SK-N-SH (cell line): ENCODE results near the gene SDHAF3. TPM values are rescaled to one million over a fixed set of nuclear protein-coding genes. Genes with fewer than 3 reads are reported as not detected.

Experiments used
- CTCF ChIA-PET: fragments of 300-600, 350-600 bp; formaldehyde crosslinking; extraction: SDS; loops from one replicate; lab custom pipeline; 2021; lab: Yijun Ruan, JAX
- POLR2A ChIA-PET: fragments of 350-600 bp; sonication (Branson Sonifier 250); formaldehyde crosslinking; extraction: SDS; loops from one replicate; lab custom pipeline; 2020; ENCODE audit warnings: antibody characterized with exemption, inconsistent platforms; lab: Yijun Ruan, JAX
- DNase-seq: peaks from one replicate; pipeline ENCODE4 v3.0.0; 2012
- H2AFZ ChIP-seq: fragments of 200-600 bp; sonication (generic); 2 replicates; pipeline ENCODE4 v1.8.1; 2016; ENCODE audit warnings: antibody characterized with exemption, mild to moderate bottlenecking, low read depth
- H3F3A ChIP-seq: fragments of 200-600 bp; sonication (generic); replicated peaks from 2 replicates; pipeline ENCODE3; 2016; ENCODE audit warnings: antibody characterized with exemption, mild to moderate bottlenecking; ENCODE audit not compliant: insufficient read depth
- H3K27ac ChIP-seq, 2 experiments: fragments of 200-500 bp in 1 of 2; fragments of 200-600 bp in 1 of 2; sonication (Bioruptor generic) in 1 of 2; sonication (generic), shearing (Covaris generic) in 1 of 2; 2 replicates each; pipeline versions ENCODE4 v1.5.1 to v1.6.1; 2014 to 2016; ENCODE audit warnings: low read depth in 2 of 2, inconsistent platforms in 1 of 2, low read length in 1 of 2, mild to moderate bottlenecking in 1 of 2, mixed read lengths in 1 of 2
- H3K27me3 ChIP-seq: fragments of 200-600 bp; sonication (generic), shearing (Covaris generic); 2 replicates; pipeline ENCODE4 v1.6.1; 2016; ENCODE audit warnings: mixed run types; ENCODE audit not compliant: insufficient read depth
- H3K36me3 ChIP-seq, 2 experiments: fragments of 200-500 bp in 1 of 2; fragments of 200-600 bp in 1 of 2; sonication (Bioruptor generic) in 1 of 2; sonication (generic) in 1 of 2; replicated peaks in 1 of 2; 2 replicates each; pipeline versions ENCODE3 to v1.5.1; 2014 to 2016; ENCODE audit warnings: low read length in 1 of 2, mild to moderate bottlenecking in 1 of 2; ENCODE audit not compliant: insufficient read depth in 2 of 2, control insufficient read depth in 1 of 2
- H3K4me1 ChIP-seq, 2 experiments: fragments of 200-500 bp in 1 of 2; fragments of 200-600 bp in 1 of 2; sonication (Bioruptor generic) in 1 of 2; sonication (generic), shearing (Covaris generic) in 1 of 2; 2 replicates each; pipeline versions ENCODE4 v1.5.1 to v1.6.1; 2014 to 2016; ENCODE audit warnings: low read depth in 1 of 2, low read length in 1 of 2, mixed run types in 1 of 2; ENCODE audit not compliant: insufficient read depth in 2 of 2, control insufficient read depth in 1 of 2
- H3K4me2 ChIP-seq: fragments of 200-600 bp; sonication (generic), shearing (Covaris generic); 2 replicates; pipeline ENCODE4 v1.6.1; 2017; ENCODE audit warnings: mixed run types
- H3K4me3 ChIP-seq, 2 experiments: fragments of 200-500 bp in 1 of 2; fragments of 200-600 bp in 1 of 2; sonication (Bioruptor generic) in 1 of 2; sonication (generic), shearing (Covaris generic) in 1 of 2; 2 replicates each; pipeline versions ENCODE4 v1.5.1 to v1.8.1; 2014 to 2016; ENCODE audit warnings: low read depth in 2 of 2, inconsistent platforms in 1 of 2, low read length in 1 of 2, mild to moderate bottlenecking in 1 of 2, mixed read lengths in 1 of 2, moderate library complexity in 1 of 2
- H3K79me2 ChIP-seq: fragments of 200-600 bp; sonication (generic); 2 replicates; pipeline ENCODE4 v1.8.1; 2017; ENCODE audit warnings: mild to moderate bottlenecking; ENCODE audit not compliant: insufficient read depth
- H3K9ac ChIP-seq: fragments of 200-600 bp; sonication (generic); 2 replicates; pipeline ENCODE4 v1.6.1; 2017; ENCODE audit warnings: mixed run types
- H3K9me2 ChIP-seq: fragments of 200-600 bp; sonication (generic); 2 replicates; pipeline ENCODE4 v1.6.1; 2017; ENCODE audit warnings: mixed run types
- H3K9me3 ChIP-seq: fragments of 200-600 bp; sonication (generic); 2 replicates; pipeline ENCODE4 v1.6.1; 2017; ENCODE audit warnings: mixed run types, mild to moderate bottlenecking, moderate library complexity
- H4K20me1 ChIP-seq: fragments of 200-600 bp; sonication (generic); 2 replicates; pipeline ENCODE4 v1.6.1; 2017; ENCODE audit warnings: mild to moderate bottlenecking, mixed run types; ENCODE audit not compliant: insufficient read depth
- RXRA ChIP-seq: IDR thresholded peaks from 2 replicates; pipeline ENCODE4 v1.4.0; 2012; ENCODE audit warnings: low read depth, mild to moderate bottlenecking, borderline replicate concordance
- SIN3A ChIP-seq: IDR thresholded peaks from 2 replicates; pipeline ENCODE4 v1.6.1; 2012; ENCODE audit warnings: low read depth, mild to moderate bottlenecking, low read length, moderate library complexity, borderline replicate concordance
- WGBS: methylation state at CpG from one replicate; pipeline ENCODE4 v1.1.6; 2017; ENCODE audit warnings: low lambda C conversion rate; 5-methylcytosine and 5-hydroxymethylcytosine counted together
- polyA plus RNA-seq, 3 experiments: library from polyadenylated mRNA; depleted of rRNA; stranded (reverse); fragments of >200 nt; gene quantifications; 2 replicates each; pipeline ENCODE4 v1.2.3, GENCODE V29; 2012

The SDHAF3 gene
- polyA plus RNA-seq, 1 of the 3 experiments (the other 2 are of a cell fraction) = 17.0 TPM

DNA sequence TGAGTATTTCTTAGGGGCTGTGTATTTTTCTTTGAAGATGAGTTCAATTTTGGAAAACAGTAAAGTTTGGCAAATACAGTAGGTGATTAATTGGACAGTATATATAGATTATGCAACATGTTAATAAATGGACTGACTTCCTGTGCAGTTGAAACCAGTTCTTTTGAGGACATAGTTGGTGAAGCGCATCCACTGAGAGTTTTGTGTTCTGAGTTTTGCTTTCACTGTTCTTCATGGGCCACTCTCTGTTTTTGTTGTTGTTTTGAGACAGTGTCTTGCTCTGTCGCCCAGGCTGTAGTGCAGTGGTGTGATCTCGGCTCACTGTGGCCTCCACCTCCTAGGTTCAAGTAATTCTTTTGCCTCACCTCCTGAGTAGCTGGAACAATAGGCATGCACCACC is 109.0 kb downstream of the SDHAF3 start:
- H3K27ac ChIP-seq = no peak overlapping the region
- CTCF ChIA-PET = no interaction called here
- TF ChIP-seq RXRA (no peak), SIN3A (no peak)

More for the DNA sequence above, 109.0 kb downstream of the SDHAF3 start:
- Histone ChIP-seq H3K4me2 (no peak overlapping the region), H3K79me2 (no peaks in the 10 kb centered on the region), H4K20me1 (no peaks in the 10 kb centered on the region), H3K4me1 (no peaks in the 10 kb centered on the region), H3K27me3 (peaks cover 4% of the 10 kb centered on the region; the same call in 1 of the 2 replicates), H3K9me2 (no peaks in the 10 kb centered on the region), H3F3A (no peaks in the 10 kb centered on the region), H3K9me3 (no peaks in the 10 kb centered on the region), H3K4me3 (no peak overlapping the region), H3K36me3 (no peaks in the 10 kb centered on the region), H3K9ac (no peak overlapping the region), H2AFZ (no peak overlapping the region)
- DNase-seq = no peak
- 0% methylated on average over 3 of the region's 3 CpGs for WGBS
- POLR2A ChIA-PET = no interaction called here

Other genes starting within 250 kb of the SDHAF3 start
- 0.23 and 0.37 TPM in 2 replicates for gene DLX6, start 112.1 kb upstream of the SDHAF3 start, polyA plus RNA-seq (2012; rRNA removed)
- gene DLX5, start 92.9 kb upstream of the SDHAF3 start, polyA plus RNA-seq (2012; rRNA removed) = 0.06 TPM in 1 of 2 replicates, not detected in the other